ENCODE results near the gene NTM. TPM values are rescaled to one million over a fixed set of nuclear protein-coding genes. Genes with fewer than 3 reads are reported as not detected.
A peak's percentile ranks its signal among the peaks of the same experiment; 100 is the strongest.

The NTM gene
- total RNA-seq, 2 donors from 2014 or later: 1.7 to 3.6 TPM

- Histone ChIP-seq H3K4me3 (ENCODE audit: low read length) (no peak overlapping the region), H3K27ac (ENCODE audit: low read depth, low read length) (no peak overlapping the region), H3K4me1 (ENCODE audit: control insufficient read depth, insufficient read depth, low read length) (peaks cover 2% of the 10 kb centered on the region), H3K27me3 (ENCODE audit: control insufficient read depth, insufficient read depth, low read length, poor library complexity, severe bottlenecking) (no peaks in the 10 kb centered on the region), H3K9me3 (ENCODE audit: control insufficient read depth, low read length) (no peaks in the 10 kb centered on the region), H3K9ac (ENCODE audit: extremely low read depth, low read length, poor library complexity, severe bottlenecking) (no peak overlapping the region), H3K36me3 (ENCODE audit: control insufficient read depth, insufficient read depth, low read length) (no peaks in the 10 kb centered on the region)
- Mint-ChIP-seq H3K27ac (no peak overlapping the region), H3K27me3 (ENCODE audit: insufficient read depth) (no peaks in the 10 kb centered on the region), H3K36me3 (ENCODE audit: low read depth) (no peaks in the 10 kb centered on the region), H3K4me1 (peaks cover 12% of the 10 kb centered on the region), H3K9me3 (no peaks in the 10 kb centered on the region), H3K4me3 (no peak overlapping the region)
- peak; percentile 91 for DNase-seq
- TF ChIP-seq CTCF (conservative IDR thresholded peaks at IDR 0.05): peak; percentile 85
- 48 to 52% methylated on average over 6 to 9 of the region's 9 CpGs for WGBS, 2 experiments (ENCODE audit: insufficient coverage in 1 of 2, insufficient read length in 1 of 2)
Observed at GRCh38 chr11:131511794-131512193, 141.4 kb downstream of the NTM start.

- TF ChIP-seq CTCF (conservative IDR thresholded peaks at IDR 0.05): no peak
- 60 to 86% methylated on average over 1 to 3 of the region's 3 CpGs for WGBS, 2 experiments (ENCODE audit: insufficient coverage in 1 of 2, insufficient read length in 1 of 2)
- Histone ChIP-seq H3K9me3 (ENCODE audit: control insufficient read depth, low read length) (no peaks in the 10 kb centered on the region), H3K36me3 (ENCODE audit: control insufficient read depth, insufficient read depth, low read length) (no peaks in the 10 kb centered on the region), H3K27ac (ENCODE audit: low read depth, low read length) (no peak overlapping the region), H3K4me3 (ENCODE audit: low read length) (no peak overlapping the region), H3K9ac (ENCODE audit: extremely low read depth, low read length, poor library complexity, severe bottlenecking) (no peak overlapping the region), H3K27me3 (ENCODE audit: control insufficient read depth, insufficient read depth, low read length, poor library complexity, severe bottlenecking) (no peaks in the 10 kb centered on the region), H3K4me1 (ENCODE audit: control insufficient read depth, insufficient read depth, low read length) (peaks cover 6% of the 10 kb centered on the region)
- peaks cover 13% of the 10 kb centered on the region for H3K4me1 Mint-ChIP-seq
- H3K4me3 Mint-ChIP-seq: no peak overlapping the region
- H3K27ac Mint-ChIP-seq: no peak overlapping the region
- no peak for DNase-seq
- no peaks in the 10 kb centered on the region for H3K27me3 Mint-ChIP-seq (ENCODE audit: insufficient read depth)
- H3K9me3 Mint-ChIP-seq: no peaks in the 10 kb centered on the region
- no peaks in the 10 kb centered on the region for H3K36me3 Mint-ChIP-seq (ENCODE audit: low read depth)
Observed at GRCh38 chr11:131512228-131512627, 141.8 kb downstream of the NTM start.

GRCh38 chr11:131514062-131514461, 143.6 kb downstream of the NTM start:
- 92 to 94% methylated on average over 2 to 6 of the region's 6 CpGs for WGBS, 2 experiments (ENCODE audit: insufficient coverage in 1 of 2, insufficient read length in 1 of 2)
- Mint-ChIP-seq H3K36me3 (ENCODE audit: low read depth) (no peaks in the 10 kb centered on the region), H3K9me3 (no peaks in the 10 kb centered on the region), H3K4me1 (peaks cover 21% of the 10 kb centered on the region), H3K27ac (no peak overlapping the region), H3K27me3 (ENCODE audit: insufficient read depth) (peaks cover 2% of the 10 kb centered on the region), H3K4me3 (no peak overlapping the region)
- Histone ChIP-seq H3K9ac (ENCODE audit: extremely low read depth, low read length, poor library complexity, severe bottlenecking) (no peak overlapping the region), H3K4me1 (ENCODE audit: control insufficient read depth, insufficient read depth, low read length) (peaks cover 6% of the 10 kb centered on the region), H3K27me3 (ENCODE audit: control insufficient read depth, insufficient read depth, low read length, poor library complexity, severe bottlenecking) (no peaks in the 10 kb centered on the region), H3K27ac (ENCODE audit: low read depth, low read length) (no peak overlapping the region), H3K36me3 (ENCODE audit: control insufficient read depth, insufficient read depth, low read length) (no peaks in the 10 kb centered on the region), H3K4me3 (ENCODE audit: low read length) (no peak overlapping the region), H3K9me3 (ENCODE audit: control insufficient read depth, low read length) (no peaks in the 10 kb centered on the region)
- DNase-seq: no peak
- TF ChIP-seq CTCF (conservative IDR thresholded peaks at IDR 0.05): no peak
